HL-60/S4 treated with phorbol 12-myristate 13-acetate at 8.2 ng/mL for 4 days and 3 days (cell line): ENCODE data around the gene BACH2.

Experiments
- in situ Hi-C: fragments of 300-500 bp; cut with MboI; formaldehyde crosslinking; loops from 2 replicates; pipeline ENCODE4 v1.15.0; 2022; ENCODE audit warnings: low sequenced_read_pairs

BACH2 gene

DNA sequence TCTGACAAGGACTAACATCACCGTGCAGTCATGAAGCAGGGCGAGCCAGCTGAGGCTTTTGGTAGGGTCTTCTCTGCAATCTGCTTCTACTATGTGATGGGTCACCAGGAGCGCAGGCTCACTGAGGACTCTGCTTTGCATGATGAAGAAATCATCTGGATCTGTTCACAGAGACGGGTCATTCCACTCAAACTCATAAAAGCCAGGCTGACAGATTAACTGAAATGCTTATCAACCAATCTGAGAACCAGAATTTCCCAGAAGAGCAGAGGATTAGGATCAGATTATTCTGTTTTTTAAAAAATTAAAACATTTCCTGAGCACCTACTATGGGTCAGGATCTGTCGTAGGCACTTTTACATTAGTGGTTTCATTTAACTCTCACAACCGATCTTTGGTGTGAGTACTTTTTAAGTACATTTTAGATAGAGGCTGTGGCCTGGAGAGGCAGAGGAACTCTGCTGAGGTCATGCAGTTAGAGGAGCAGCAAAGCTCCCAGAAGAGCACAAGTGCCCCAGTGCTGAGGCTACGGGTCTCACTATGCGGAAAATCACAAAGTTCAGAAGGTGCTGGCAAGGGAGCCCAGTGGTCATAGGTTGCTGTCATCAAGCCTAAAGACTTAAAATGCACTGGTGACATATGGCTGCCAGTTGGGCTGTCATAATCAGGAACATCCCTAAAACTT is 109.1 kb downstream of the BACH2 start:
- in situ Hi-C loops: no loop called here

DNA sequence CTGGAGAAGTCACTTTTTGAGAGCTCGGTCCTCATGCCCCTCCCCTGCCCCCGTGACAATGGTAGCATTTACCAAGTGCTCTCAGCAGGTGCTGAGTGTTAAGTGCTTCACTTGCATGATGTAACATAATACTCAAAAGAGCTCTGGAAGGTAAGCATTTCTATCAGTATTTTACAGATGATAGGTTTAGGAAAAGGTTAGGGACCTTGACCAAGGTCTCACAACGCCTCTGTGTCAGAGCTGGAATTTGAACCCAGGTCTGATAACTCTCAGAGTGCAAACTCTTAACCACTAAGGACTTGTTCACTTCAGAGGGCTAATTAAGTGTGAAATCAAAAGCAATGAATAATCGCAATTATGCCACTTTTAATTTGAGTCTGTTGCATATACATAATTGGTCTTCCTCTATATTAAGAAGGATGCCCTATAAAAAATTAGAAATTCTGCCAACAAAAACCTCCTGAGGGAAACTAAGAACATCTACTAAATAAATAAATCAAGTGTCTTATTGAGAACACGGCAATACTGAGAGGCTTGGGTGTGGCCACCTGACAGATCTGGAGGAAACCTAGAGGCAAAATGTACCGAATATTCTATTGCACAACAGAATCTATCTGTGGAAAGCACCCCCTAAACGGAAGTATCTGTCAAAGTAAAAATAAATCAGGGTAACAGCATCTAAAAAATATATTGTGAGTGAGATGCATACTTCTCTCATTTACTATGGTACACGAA is 109.8 kb downstream of the BACH2 start:
- in situ Hi-C loops: no loop called here

DNA sequence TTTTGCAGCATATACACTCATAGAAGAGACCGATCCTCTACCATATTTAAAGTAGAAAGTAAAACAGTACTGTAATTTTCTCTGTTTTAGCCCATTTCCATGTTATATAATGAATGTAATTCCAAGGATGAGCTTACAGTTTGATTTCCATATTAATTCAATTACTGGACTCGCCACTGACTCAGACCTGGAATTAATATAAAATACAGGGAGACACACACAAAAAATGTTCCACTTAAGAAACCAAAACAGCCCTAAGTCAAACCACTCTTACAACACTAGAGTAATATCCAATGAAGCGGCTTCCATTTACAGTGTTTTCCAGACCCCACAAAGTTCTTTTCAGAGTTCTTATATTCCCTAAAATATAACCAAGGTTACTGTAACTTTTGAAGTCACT is 110.6 kb downstream of the BACH2 start:
- in situ Hi-C loops: no loop called here

DNA sequence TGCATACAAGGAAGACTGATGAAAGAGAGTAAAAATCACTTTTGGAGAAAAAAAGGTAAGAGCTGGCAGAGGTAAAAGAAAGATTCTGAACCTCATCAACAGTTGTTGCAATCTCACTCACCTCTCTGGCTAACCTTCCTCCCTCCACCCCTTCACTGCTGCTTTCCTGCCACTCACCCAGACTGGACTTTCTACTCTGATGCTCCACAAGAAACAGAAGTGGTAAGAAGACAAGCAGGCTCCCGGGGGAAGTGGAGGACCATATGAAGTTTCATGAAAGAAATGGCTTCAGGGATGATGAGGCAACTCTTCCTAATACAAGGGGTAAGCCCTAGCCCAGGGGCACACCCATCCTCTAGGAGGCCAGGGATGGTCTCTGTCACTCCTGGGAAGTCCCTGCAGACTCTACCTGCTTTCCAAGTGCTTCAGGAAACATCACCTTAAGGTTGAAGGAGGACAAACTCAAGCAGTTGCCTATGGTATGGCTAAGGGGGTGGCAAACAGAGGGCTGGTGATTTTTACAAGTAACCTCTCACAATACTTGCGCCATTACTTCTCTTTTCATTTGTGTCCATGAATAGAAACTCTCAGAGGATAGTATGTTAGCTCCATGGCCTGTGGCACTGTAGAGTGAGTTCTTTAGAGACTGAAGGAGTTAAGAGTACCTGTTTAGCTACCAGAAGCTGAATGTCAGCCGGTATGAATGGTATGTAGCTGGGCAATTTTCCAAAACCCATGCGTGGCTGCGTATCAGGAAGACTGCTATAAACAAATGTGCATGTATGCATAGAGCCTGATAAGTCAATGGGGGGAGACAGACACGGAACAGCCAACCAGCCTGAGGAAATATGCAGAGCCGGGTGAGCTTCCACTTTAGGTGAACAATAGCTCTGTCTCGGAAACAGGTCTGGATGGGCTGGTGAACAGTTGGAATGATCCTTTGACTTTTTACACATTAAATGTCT is 112.0 kb downstream of the BACH2 start:
- in situ Hi-C loops: no loop called here

DNA sequence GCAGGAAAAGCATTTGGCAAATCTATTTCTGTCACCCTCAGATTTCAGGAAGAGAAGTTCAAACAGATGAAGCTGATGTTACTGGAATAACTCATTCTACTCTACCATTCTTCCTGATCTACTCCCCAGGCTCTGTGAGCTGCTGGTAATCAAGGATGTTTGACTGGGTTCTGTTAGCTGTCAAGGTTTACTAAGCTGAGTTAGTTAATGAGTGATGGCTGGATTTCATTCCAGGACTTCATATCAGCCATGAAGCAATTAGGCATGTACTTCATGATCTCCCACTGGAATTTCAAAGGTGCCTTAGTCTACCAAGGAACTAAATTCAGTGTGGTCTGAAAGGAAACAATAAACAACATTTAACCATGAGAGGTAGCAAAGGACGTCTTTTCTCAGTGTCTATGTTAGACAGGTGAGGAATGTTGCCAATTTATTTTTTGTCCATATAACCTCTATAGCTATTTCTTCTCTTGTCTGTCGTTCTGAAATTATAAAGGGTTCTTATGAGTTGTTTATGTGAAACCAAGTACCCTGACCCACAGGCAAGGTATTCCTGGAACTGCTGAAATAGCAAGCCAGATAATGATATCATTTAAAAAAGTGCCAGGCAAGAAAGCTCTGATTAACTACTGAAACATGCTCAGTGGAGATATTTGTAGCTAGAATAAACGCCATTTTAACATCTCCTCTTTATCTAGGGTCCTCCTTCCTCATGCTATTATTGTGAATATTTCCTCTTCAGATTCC is 112.9 kb downstream of the BACH2 start:
- in situ Hi-C loops: no loop called here

DNA sequence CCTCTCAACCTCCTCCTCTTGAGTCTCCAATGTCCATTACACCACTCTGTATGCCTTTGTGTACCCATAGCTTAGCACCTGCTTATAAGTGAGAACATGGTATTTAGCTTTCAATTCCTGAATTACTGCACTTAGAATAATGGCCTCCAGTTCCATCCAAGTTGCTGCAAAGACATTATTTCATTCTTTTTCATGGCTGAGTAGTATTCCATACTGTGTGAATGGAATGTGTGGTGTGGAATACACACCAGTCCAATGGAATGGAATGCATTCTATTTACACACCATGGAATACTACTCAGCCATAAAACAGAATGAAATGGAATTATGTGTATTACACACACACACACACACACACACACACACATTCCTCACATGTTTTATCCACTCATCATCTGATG is 116.1 kb downstream of the BACH2 start:
- in situ Hi-C loops: no loop called here

DNA sequence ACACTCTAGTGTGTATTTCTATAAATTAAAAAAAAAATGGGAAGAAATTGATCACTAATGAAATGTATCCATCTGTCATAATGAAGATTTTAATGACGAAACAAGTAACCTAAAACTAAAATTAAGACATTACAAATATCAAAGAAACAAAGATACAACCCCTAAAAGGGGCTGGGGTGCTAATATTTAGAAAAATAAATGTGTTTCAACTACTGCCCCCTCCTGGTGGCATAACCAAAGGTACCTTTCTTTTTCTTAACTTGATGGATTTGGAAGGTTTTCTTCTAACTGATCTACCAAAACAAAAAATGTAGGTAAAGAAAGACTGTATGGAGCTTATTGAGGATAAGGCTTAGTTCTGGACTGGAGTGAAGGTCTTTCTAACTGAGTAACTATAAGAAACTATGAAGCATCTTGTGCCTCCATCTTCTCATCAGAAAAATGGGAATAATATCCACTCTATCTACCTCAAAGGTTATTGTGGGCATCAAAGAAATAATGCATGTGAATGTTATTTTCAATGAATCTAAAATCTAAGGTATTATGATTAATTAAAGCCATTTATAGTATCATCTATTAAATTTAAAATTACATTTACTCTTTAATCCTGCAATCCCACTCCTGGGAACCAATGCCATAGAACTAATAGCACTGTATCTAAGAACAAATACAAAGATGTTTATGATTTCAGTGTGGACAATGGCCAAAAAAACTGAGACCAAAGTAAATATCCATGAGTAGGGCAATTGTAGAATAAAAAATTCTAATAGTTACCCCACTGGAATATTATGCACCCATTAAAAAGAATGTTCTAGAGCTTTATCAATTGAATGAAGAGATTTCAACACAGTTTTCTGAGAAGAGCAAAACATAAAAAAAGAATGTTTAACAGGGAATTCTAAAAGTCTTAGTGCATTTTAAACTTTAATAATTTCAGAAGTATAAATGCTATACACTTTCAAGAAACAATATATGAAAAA is 117.2 kb downstream of the BACH2 start:
- in situ Hi-C loops: no loop called here

DNA sequence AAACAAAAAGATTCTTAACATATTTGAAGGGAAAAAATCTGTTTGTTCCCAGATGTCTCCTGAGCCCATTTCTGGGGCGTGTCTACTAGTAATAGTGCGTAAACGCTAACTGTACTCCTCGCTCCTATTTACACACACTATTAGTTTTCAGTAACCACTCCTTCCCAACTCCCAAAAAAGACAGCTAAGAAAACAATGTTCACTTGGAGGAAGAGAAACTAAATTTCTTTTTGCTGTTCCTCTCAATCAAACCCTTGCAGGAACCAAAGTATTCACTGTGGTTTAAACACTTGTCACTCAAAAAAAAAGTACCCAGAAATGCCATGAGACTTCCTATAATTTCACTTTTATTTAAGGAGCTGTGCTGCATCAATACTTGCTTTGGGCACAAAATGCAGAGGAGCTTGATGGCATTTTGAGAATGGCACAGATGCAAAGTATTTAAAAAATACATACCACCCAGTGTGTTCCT is 118.2 kb downstream of the BACH2 start:
- in situ Hi-C loops: no loop called here

DNA sequence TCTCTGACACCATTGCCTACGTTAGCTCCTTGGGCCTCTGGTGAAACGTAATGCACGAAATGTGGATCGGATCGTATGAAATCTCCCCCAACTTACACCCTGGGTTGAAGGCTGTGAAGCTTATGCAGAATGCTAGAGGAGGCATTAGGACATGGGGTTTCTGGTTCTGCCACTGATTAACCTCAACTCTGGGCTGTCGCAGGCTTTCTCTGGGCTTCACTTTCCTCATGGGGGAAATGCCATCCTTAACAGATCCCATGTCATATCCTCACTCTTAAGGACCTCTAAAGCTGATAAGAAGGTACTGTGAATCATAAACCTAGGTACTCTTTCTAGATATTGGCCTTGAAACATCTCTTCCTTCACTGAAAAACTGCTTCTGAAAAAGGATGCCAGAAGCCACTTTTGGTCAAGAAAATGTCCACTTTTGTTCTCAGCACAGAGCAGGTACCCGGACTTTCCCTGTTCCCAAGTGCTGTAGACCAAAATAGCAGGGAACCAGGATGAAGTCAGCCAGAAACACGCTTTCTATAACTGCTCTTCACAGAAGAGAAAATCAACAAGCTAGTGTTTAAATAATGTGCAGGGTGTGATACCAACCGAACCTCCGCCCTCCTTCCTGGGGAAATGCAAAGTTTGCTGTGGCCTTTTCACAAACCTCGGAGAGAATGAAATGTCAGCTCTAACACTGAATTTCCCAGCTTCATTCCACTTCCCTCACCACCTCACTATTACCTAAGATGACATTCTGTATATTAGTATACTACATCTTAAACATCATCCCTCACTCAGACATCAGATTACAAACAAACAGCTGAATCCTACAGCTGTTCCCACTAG is 118.9 kb downstream of the BACH2 start:
- in situ Hi-C loops: no loop called here

DNA sequence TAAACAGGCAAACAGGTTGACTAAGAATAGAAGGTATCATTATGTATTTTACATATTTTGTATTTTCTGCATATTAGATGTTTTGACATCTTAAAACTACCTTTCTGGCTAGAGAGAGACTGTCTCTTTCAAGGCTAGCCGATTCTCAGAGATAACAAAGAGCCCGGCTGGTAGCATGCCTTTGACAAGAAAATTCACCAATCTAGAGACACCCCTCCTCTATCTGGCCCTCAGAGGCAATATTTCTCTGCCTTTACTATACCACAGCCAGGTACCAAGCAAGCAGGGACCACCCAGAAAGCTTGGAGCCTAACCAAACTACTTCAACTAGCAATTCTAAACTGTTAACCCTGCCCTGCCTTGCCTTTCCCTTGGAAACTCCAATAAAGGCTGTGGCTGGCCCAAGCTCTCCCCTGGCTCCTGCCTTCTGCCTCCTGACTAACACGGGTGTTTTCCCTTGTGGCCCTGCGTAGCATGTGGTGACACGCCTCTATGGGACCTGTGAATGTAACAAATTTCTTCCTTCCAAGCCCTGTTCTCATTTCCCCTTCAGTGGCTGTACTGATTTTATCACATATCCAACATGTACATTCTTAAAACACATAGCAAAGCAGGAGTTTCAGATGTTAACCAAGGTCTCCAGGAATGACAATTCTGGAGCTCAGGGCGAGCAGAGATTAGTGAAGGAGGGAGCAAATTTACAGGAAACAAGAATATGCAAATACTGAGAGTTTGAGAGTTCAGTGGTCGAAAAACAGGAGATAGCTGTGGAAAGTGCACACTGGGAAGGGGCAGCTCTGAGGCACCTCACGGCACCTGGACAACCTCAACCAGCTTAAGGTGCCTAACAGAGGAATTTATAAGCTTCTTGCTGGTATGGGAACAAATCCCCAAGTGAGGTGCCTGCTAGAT is 120.8 kb downstream of the BACH2 start:
- in situ Hi-C loops: no loop called here

DNA sequence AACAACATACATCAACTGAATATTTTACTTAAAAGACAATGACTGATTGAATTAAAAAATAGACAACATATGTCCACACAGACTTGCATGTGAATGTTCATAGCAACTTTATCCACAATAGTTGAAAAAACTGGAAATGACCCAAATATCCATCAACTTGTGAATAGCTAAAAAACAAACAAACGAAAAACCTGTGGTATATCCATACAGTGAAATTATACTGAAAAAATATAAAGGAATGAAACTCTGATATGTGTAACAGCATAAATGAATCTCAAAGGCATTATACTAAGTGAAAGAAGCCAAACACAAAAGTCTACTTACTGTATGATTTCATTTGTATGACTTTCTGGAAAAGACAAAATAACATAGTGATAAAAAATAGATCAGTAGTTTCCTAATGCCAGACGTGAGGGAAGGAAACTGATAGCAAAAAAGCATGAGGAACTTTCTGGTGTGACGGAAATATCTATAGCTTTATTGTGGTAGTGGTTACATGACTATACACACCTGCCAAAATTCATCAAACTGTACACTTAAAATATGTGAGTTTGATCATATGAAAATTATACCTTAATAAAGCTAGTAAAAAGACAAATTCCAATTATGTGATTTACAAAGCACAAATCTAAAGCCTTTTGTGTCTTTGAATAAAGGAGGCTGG is 123.2 kb downstream of the BACH2 start:
- in situ Hi-C loops: no loop called here

DNA sequence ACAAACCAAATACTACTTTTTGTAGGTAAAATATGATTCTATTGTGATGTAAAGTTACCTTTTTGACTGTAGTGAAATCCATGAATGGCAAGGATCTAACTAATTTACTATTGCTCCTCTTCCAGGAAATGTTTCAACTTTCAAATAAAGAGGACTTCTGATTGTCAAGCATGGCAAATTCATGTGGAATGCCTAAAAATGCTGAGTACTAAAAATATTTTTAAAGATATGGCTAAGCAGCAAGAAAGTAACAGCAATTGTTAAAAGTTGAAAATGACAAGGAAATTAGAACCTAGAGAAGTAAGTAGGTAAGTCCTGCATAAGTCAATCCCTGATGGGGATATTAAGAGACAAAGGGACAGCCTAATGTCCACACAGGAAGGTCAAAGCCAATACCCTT is 126.0 kb downstream of the BACH2 start:
- in situ Hi-C loops: no loop called here

DNA sequence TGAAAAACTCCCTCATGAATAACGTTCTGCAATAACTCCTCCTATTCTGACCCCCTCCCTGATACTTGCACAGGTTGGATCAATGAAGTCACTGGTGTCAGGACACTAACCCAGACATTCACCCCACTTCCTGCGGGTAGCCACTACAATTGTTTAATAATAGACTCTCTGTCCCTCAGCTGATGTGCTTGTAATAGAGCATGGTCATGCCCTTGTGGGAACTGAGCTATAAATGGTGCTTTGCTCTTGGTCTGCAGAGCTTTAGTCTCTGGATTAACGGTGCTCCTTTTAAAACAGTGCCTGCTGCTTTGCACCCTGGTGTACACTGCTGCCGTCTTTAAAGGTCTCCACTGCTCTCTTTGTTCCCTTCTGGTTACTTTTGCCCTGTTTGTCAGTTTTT is 127.3 kb downstream of the BACH2 start:
- in situ Hi-C loops: no loop called here

DNA sequence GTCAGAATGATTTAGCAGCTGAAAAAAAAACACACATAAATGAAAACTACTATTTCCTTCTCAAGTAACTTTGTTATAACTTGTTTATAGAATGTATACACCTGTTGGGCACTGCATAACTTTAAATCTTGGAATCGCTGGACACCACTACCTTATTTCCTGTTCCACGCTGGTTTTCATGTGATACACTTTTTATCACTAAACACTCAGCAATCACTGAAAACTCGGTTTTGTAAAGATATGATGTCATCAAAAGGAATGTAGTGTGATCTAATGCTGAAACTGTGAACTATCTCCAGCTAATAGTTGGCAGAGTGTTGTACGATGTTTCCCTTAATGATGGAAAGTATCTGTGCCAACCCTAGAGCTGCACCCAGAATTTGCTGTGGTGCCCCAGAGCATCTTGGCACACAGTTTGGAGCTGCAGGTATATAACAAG is 127.9 kb downstream of the BACH2 start:
- in situ Hi-C loops: no loop called here

DNA sequence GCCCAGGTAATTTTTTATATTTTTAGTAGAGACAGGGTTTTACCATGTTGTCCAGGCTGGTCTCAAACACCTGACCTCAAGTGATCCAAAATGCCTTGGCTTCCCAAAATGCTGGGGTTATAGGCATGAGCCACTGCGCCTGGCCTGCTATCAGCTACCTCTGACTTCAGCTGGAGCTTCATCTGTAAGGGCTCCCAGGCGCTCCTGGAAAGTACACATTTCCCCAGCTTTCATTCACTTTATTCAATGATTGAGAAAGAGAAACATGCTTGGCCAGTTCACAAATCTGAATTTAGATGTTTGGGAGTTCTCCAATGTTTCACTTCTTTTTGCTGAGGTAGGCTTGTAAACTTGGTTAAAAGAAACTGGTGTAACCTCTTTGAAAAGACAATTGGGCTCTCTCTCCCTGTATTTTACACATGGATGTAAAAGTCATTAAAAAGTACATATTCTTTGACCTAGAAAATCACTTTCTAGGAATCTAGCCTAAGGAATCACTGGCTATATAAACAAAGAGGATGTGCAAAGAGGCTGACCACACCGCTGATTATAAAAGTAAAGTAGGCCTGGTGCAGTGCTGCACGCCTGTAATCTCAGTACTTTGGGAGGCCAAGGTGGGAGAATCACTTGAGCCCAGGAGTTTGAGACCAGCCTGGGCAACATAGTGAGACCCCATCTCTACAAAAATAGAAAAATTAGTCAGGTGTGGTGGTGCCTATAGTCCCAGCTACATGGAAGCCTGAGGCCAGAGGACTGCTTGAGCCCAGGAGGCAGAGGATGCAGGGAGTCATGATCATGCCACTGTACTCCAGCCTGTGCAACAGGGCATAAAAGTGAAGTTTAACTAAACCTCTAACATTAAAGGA is 128.9 kb downstream of the BACH2 start:
- in situ Hi-C loops: no loop called here
